Measurements from ENCODE around the gene NUFIP2. TPM values are rescaled to one million over a fixed set of nuclear protein-coding genes. Genes with fewer than 3 reads are reported as not detected.
"Not testable (repeated sequence)": the region's sequence is repeated elsewhere in the genome, so short reads cannot be mapped to it uniquely, and the experiment has no call there.

NUFIP2 gene
- total RNA-seq, 2 donors from 2014 or later: 14.2 to 19.7 TPM

DNA sequence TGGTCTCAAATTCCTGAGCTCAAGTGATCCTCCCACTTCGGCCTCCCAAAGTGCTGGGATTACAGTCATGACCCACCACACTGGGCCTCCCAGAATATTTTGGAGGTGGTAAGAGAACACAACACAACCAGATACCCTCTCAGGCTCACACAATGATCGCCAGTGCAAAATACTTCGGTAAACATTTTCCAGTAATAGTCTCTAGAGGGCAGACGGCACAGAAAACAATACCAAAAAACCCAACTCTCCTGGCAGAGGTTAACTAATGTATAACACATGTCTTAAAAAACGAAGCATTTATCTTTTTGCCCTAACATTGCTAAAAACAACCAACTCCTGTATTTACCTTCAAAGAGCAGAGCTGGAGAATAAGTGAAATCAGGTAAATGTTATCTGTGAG is 10.5 kb downstream of the NUFIP2 start:
- ATAC-seq: no peak
- 56 to 57% methylated on average over 5 of the region's 5 CpGs for WGBS, 2 donors
- intact Hi-C loops (cut with DNase I): loop anchor here (10.0 kb wide), 2 partner anchors 139 to 329 kb away; partner anchors contain the start of gene PHF12

DNA sequence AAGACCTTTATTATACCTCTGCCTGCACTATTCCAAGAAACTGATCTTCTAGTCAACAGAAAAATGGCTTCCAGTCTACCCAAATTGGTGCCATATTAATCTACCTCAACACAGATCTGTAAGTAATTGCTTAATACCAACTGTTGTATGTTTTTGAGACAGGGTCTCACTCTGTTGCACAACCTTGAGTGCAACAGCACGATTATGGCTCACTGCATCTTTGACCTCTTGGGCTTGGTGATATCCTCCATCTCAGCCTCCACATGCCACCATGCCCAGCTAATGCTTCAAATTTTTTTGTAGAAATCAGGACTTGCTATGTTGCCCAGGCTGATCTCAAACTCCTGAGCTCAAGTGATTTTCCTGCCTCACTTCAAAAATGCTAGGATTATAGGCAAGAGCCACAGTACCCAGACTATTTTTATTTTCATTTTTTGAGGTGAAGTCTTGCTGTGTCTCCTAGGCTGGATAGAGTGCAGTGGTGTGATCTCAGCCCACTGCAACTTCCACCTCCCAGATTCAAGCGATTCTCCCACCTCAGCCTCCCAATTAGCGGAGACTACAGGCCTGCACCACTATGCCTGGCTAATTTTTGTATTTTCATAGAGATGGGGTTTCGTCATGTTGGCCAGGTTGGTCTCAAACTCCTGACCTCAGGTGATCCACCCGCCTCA is 14.4 kb downstream of the NUFIP2 start:
- DNase-seq: no peak
- Histone ChIP-seq H3K9me3 (no peaks in the 10 kb centered on the region), H3K27me3 (no peaks in the 10 kb centered on the region), H3K36me3 (replicated peaks in 1 of 2; ENCODE audit: insufficient read depth in 1 of 2, low read depth in 2 of 2) (peaks cover 0 to 4% of the 10 kb centered on the region in 2 donors), H3K27ac (no peak overlapping the region), H3K4me1 (peaks cover 69% of the 10 kb centered on the region), H3K4me3 (no peak overlapping the region)
- ATAC-seq: no peak
- intact Hi-C loops (cut with DNase I): loop anchor here (10.0 kb wide), 2 partner anchors 135 to 325 kb away; partner anchors contain the start of gene PHF12
- 92 to 97% methylated on average over 5 of the region's 5 CpGs for WGBS, 2 donors
- TF ChIP-seq POLR2A (IDR thresholded peaks at IDR 0.05): no peak
- TF ChIP-seq, protein P1, sequence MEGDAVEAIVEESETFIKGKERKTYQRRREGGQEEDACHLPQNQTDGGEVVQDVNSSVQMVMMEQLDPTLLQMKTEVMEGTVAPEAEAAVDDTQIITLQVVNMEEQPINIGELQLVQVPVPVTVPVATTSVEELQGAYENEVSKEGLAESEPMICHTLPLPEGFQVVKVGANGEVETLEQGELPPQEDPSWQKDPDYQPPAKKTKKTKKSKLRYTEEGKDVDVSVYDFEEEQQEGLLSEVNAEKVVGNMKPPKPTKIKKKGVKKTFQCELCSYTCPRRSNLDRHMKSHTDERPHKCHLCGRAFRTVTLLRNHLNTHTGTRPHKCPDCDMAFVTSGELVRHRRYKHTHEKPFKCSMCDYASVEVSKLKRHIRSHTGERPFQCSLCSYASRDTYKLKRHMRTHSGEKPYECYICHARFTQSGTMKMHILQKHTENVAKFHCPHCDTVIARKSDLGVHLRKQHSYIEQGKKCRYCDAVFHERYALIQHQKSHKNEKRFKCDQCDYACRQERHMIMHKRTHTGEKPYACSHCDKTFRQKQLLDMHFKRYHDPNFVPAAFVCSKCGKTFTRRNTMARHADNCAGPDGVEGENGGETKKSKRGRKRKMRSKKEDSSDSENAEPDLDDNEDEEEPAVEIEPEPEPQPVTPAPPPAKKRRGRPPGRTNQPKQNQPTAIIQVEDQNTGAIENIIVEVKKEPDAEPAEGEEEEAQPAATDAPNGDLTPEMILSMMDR (IDR thresholded peaks at IDR 0.05): no peak

More for the DNA sequence above, 10.5 kb downstream of the NUFIP2 start:
- Histone ChIP-seq H3K36me3 (replicated peaks in 1 of 2; ENCODE audit: insufficient read depth in 1 of 2, low read depth in 2 of 2) (peaks cover 6 to 14% of the 10 kb centered on the region in 2 donors), H3K27me3 (no peaks in the 10 kb centered on the region), H3K4me3 (no peak overlapping the region), H3K4me1 (peaks cover 65% of the 10 kb centered on the region), H3K9me3 (no peaks in the 10 kb centered on the region), H3K27ac (no peak overlapping the region)
- no peak for TF ChIP-seq POLR2A (IDR thresholded peaks at IDR 0.05)
- TF ChIP-seq, protein P1 (IDR thresholded peaks at IDR 0.05): no peak
- no peak for DNase-seq

DNA sequence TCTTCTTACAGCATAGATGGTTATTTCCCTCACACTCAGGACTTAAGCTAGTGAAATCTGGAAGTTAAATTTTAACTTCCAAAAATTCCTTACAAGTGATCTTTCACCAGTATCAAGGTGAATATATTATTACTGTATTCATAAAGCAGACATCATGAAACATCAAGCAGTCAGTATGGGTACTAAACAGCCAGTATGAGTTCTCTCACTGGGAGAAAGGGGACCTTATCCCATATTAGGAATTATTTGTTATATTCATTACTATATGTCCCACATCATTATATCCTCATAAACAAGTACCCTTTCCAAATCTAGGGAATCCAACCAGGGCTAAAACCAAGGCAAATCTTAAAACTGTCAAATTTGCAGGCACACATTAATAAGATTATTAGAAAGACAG is 15.3 kb downstream of the NUFIP2 start:
- no peak for ATAC-seq
- Histone ChIP-seq H3K9me3 (no peaks in the 10 kb centered on the region), H3K36me3 (replicated peaks in 1 of 2; ENCODE audit: insufficient read depth in 1 of 2, low read depth in 2 of 2) (peaks cover 0 to 4% of the 10 kb centered on the region in 2 donors), H3K27me3 (no peaks in the 10 kb centered on the region), H3K4me3 (no peak overlapping the region), H3K27ac (no peak overlapping the region), H3K4me1 (peaks cover 68% of the 10 kb centered on the region)
- TF ChIP-seq, protein P1 (IDR thresholded peaks at IDR 0.05): no peak
- no peak for TF ChIP-seq POLR2A (IDR thresholded peaks at IDR 0.05)
- intact Hi-C loops (cut with DNase I): no loop called here
- no peak for DNase-seq

DNA sequence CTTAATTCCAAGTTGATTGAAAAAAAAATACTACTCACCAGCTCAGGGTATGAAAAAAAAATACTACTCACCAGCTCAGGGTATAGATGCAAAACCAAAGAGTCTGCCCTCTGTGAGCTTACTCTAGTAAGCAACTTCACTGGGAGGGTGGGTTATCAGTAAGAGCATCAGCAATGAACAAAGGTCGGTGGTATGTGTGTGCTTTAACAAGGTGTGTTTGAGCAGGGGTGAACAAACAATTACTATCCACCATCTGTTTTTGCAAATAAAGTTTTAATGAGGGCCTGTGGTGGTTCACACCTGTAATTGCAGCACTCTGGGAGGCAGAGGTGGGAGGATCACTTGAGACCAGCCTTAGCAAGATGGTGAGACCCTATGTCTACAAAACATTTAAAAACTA is 20.0 kb downstream of the NUFIP2 start:
- WGBS, 2 donors: 7 to 22% methylated on average over 1 of the region's 1 CpG
- peaks cover 43% of the 10 kb centered on the region for H3K4me1 ChIP-seq
- no peaks in the 10 kb centered on the region for H3K27me3 ChIP-seq
- H3K27ac ChIP-seq: no peak overlapping the region
- H3K9me3 ChIP-seq: no peaks in the 10 kb centered on the region
- H3K36me3 ChIP-seq (replicated peaks in 1 of 2; ENCODE audit: insufficient read depth in 1 of 2, low read depth in 2 of 2): no peaks in the 10 kb centered on the region
- ATAC-seq: no peak
- no peak overlapping the region for H3K4me3 ChIP-seq
- intact Hi-C loops (cut with DNase I): no loop called here
- DNase-seq: no peak
- no peak for TF ChIP-seq POLR2A (IDR thresholded peaks at IDR 0.05)

DNA sequence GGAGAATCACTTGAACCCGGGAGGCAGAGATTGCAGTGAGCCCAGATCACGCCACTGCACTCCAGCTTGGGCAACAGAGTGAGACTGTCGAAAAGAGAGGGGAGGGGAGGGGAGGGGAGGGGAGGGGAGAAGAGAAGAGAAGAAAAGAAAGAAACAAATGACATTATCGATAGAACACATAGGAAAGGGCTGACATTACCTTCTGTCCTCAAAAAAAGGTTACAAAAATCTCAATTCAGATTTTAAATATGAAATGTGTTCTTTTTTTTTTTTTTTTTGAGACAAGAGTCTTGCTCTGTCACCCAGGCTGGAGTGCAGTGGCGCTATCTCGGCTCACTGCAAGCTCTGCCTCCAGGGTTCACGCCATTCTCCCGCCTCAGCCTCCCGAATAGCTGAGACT is 22.0 kb downstream of the NUFIP2 start:
- DNase-seq; ATAC-seq; H3K27me3 ChIP-seq; H3K27ac ChIP-seq; H3K4me3 ChIP-seq; H3K36me3 ChIP-seq (replicated peaks in 1 of 2; ENCODE audit: insufficient read depth in 1 of 2, low read depth in 2 of 2); intact Hi-C loops (cut with DNase I); H3K9me3 ChIP-seq: not testable (repeated sequence)
- WGBS, 2 donors: 88 to 93% methylated on average over 8 to 9 of the region's 9 CpGs
- H3K4me1 ChIP-seq: peaks cover 31% of the 10 kb centered on the region

DNA sequence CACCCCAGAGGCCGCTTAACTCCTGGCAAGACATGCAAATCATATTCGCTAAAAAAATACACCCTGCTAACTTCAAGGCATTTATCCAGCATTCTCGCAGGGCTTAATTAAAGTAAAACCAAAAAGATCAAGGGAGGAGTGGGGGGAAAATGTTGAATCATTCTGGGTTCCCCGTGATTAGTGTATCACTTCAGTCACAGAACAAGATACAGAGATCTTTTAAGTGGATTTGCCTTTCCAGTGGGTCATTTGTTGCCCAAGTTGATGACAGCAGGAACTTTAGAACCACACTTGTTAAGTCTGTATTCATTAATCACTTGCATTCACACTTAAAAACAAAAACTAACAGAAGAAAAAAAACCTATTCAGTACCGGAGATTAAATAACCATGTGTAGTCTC is 30.0 kb downstream of the NUFIP2 start:
- WGBS, 2 donors: 66 to 67% methylated on average over 5 of the region's 5 CpGs
- intact Hi-C loops (cut with DNase I): no loop called here
- H3K4me1 ChIP-seq: no peaks in the 10 kb centered on the region
- no peaks in the 10 kb centered on the region for H3K27me3 ChIP-seq
- peaks cover 0 to 17% of the 10 kb centered on the region in 2 donors for H3K36me3 ChIP-seq (replicated peaks in 1 of 2; ENCODE audit: insufficient read depth in 1 of 2, low read depth in 2 of 2)
- TF ChIP-seq POLR2A (IDR thresholded peaks at IDR 0.05): no peak
- TF ChIP-seq, protein P1 (IDR thresholded peaks at IDR 0.05): no peak
- ATAC-seq (no peak), DNase-seq (no peak)
- H3K4me3 ChIP-seq: no peak overlapping the region
- no peak overlapping the region for H3K27ac ChIP-seq
- no peaks in the 10 kb centered on the region for H3K9me3 ChIP-seq
